Stimulated activated CD8-positive, alpha-beta memory T cell treated with anti-CD3 and anti-CD28 coated beads, Interleukin-12 subunit alpha, Interleukin-12 subunit beta, amount 100 ng/mL, for 24 hours (primary cell): ENCODE results near the gene RNF213.
A peak's percentile ranks its signal among the peaks of the same experiment; 100 is the strongest.
"Not testable (repeated sequence)": the region's sequence is repeated elsewhere in the genome, so short reads cannot be mapped to it uniquely, and the experiment has no call there.

Experiments
- DNase-seq: peaks from one replicate; pipeline ENCODE4 v3.0.0-alpha.2; 2020; ENCODE audit errors: extremely low read depth

The RNF213 gene

GRCh38 chr17:80252871-80253270, 7.8 kb upstream of the RNF213 start:
- no peak for DNase-seq

DNA sequence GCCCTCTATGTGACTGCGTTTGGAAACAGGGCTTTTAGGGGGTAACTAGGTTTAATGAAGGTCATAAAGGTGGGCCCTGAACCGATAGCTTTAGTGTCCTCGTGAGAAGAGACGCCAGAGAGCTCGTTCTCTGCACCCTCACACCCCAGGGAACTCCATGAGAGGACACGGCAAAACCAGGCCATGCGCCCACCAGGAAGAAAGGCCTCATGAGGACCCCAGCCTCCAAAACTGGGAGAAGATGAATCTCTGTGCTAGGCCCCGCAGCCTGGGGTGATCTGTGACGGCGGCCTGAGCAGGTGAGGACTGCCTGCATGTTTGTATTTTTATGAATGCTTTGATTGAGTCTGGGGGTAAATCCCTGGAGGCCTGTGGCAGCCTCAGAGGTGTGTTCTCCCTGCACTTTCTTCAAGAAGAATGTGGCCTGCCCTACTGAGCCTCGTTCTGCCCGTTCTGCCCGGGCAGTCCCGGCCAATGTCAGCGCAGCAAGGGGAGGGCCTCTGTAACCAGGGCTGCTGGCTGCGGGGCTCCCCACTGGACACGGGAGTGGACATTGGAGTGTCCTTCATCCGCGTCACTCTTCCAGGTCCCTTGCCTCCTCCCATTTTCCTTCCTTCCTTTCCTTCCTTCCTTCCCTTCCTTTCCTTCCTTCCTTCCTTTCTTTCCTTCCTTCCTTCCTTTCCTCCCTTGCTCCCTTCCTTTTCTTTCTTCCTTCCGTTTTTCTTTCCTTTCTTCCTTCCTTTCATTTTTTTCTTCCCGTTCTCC, 6.8 kb upstream of the RNF213 start:
- DNase-seq = no peak

DNA sequence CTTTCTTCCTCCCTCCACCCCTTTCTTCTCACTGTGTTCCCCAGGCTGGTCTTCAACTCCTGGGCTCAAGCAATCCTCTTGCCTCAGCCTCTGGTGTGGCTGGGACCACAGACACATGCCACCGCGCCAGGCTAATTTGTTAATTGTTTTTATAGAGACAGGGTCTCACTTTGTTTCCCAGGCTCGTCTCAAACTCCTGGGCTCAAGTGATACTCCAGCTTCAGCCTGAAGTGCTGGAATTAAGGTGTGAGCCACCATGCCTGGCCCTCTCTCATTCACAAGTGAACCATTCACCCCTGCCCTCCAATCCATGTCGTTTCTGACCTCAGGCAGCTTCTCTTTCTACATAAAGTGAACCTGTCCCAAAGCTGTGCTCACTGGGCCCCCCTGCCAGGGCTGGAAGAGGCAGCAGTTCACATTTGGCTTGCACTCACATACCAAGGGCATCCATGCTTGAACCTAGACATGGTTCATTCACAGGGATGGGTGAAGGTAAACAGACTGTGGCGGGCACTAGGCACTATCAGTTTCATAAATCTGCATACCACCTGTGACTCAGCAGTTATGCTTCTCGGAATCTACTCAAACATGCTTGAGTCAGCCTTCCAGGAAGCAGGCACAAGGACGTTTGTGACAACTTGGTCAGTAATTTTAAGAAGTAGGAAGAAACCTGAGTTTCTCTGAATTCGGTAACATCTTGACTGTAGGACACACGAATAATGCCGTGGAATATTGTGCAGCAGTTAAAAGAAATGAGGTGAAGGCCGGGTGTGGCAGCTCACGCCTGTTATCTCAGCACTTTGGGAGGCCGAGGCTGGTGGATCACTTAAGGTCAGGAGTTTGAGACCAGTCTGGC, 6.0 kb upstream of the RNF213 start:
- DNase-seq = no peak

- DNase-seq = no peak
Measured at GRCh38 chr17:80256034-80256350, 4.7 kb upstream of the RNF213 start.

DNA sequence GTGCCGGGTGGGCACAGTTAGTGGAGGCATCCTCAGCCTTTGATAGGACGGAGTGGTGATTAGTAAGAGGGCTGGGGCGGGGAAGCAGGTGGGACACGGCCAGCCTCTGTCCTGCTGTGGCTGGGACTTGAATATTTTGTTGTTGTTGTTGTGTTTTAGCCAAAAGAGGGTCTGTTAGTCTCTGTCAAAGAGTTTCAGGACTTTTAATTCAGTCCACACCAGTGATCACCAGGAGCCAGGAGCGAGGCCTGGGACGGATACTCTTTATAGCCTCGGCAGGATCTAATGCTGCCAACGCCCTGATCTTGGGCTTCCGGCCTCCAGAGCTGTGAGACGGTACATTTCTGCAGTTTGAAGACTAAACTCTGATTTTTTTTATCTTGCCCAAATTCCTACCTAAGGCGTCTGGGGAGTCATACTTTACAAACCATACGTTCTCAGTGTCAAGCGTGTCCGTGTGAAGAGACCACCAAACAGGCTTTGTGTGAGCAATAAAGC, 2.9 kb upstream of the RNF213 start:
- no peak for DNase-seq

DNA sequence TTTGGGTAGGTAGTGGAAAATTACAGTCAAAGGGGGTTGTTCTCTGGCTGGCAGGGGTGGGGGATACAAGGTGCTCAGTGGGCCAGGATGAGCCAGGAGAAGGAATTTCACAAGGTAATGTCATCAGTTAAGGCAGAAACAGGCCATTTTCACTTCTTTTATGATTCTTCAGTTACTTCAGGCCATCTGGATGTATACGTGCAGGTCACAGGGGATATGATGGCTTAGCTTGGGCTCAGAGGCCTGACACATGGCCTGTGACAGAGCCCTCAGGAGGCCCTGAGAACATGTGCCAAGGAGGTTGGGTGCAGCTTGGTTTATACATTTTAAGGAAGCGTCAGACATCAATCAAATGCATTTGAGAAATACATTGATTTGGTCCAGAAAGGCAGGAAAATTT, 2.4 kb upstream of the RNF213 start:
- DNase-seq = not testable (repeated sequence)

DNA sequence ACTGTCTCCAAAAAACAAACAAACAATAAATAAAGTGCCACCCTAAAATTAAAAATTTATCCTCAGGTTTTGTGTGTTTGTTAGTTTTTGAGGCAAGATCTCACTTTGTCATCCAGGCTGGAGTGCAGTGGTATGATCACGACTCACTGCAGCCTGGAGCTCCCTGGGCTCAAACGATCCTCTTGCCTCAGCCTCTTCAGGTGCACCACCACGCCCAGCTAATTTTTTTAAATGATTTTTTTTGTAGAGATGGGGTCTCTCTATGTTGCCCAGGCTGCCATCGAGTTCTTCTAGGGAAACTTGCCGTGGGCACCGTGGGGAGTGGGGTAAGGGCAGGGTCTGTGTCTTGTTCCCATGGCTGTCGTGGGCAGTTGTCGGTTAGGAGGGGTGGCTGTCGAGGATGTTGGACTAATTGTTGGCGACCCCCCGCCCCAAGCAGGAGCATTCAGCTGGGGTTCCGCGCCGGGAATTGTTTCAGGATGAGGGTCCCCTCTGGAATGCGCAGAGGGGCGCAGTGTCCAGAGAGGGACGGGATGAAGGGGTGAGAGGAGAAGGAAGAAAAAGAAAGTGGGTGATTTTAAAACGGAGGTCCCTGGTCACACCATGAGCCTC, 1.1 kb upstream of the RNF213 start:
- no peak for DNase-seq

GRCh38 chr17:80260069-80260535, 550 bp upstream of the RNF213 start:
- DNase-seq = peak; percentile 62

- no peak for DNase-seq
Measured at GRCh38 chr17:80261159-80261894, 675 bp downstream of the RNF213 start.

DNA sequence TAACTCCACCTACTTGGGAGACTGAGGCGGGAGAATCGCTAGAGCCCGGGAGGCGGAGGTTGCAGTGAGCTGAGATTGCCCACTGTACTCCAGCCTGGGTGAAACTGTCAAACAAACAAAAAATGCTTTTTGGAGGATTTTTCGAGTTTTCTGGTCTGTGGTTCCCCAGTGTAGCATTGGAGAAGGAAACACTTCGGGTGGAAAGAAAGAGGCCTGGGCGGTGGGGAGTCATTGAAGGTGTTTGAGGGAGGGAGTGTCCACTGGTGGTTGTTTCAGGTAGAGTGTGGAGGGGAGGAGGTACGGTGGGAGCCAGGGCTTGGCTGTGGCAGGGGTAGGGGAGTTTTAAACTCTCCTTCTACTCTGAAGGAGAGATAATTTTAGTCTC, 1.2 kb downstream of the RNF213 start:
- DNase-seq = no peak

GRCh38 chr17:80262291-80262690, 1.6 kb downstream of the RNF213 start:
- DNase-seq = no peak

- DNase-seq = no peak
Measured at GRCh38 chr17:80262775-80263244, 2.2 kb downstream of the RNF213 start.

DNA sequence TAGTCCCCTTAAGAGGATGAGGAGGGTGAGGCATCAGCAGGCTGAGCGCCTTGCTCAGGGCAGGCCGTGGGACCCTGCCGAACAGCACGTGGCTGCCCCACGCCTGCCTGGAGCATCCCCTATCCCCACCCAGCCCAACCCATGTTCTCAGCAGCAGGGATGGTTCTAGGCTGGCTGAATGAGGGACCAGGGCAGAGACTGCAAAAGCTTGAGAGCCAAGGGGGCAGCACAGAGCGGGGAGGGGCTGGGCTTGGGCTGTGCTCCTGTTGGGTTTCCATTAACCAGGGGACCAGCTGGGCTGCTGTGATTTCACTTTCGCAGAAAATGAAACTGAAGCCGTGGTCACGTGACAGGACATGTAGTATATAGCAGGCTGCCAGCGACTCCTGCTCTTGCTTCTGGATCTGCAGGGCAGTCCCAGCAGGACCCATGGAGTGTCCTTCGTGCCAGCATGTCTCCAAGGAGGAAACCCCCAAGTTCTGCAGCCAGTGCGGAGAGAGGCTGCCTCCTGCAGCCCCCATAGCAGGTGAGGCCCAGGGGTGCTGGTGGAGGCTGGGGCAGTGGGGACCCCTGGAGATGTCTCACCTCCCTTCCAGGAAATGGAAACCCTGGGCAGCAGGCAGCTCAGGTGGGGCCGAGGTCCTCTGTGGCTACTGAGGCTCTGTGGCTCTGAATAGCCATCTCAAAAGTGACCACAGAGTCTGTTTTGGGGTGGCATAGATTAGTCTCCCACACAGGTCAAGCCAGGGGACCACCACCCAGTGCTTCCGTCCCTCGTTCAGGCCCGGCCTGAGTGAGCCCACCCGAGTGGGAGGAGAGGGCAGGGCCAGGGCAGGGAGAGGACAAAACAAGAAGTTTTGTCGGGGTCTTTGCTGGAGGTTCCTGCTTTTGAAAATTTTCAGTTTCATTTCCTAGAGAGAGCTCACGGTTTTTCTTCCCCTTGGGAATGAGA, 2.9 kb downstream of the RNF213 start:
- DNase-seq = peak; percentile 68

- DNase-seq = no peak
Measured at GRCh38 chr17:80264205-80265075, 3.8 kb downstream of the RNF213 start.

GRCh38 chr17:80265205-80266068, 4.8 kb downstream of the RNF213 start:
- DNase-seq = no peak

DNA sequence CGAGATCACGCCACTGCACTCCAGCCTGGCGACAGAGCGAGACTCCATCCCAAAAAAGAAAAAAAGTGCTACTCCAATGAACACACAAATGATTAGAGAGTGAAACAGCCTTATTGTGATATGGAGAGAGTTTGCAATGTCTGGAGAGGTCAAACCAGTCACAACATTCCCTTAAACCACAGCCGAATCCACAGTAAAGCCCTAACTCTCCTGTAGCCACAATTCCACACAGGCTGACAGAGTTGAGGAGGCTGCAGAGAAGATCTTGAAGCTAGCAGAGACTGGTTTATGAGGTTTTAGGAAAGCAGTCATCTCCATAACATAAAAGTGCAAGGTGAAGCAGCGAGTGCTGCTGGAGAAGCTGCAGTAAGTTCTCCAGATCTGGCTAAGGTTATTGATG, 6.7 kb downstream of the RNF213 start:
- no peak for DNase-seq

DNA sequence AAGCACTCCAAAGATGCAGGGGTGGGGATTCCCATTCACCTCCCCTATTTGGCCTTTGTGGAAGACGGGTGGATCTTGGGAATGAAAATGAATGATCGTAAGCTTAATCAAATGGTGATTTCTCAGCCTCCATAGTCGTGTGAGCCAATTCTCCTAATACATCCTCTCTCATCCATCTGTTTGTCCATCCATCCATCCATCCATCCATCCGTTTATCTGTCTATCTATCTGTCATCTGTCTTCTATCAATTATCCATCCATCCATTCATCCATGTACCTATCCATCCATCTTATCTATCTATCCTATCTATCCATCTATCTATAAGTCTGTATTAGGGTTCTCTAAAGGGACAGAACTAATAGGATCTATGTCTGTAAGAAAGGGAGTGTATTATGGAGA, 7.8 kb downstream of the RNF213 start:
- no peak for DNase-seq

GRCh38 chr17:80269405-80269807, 8.8 kb downstream of the RNF213 start:
- no peak for DNase-seq

DNA sequence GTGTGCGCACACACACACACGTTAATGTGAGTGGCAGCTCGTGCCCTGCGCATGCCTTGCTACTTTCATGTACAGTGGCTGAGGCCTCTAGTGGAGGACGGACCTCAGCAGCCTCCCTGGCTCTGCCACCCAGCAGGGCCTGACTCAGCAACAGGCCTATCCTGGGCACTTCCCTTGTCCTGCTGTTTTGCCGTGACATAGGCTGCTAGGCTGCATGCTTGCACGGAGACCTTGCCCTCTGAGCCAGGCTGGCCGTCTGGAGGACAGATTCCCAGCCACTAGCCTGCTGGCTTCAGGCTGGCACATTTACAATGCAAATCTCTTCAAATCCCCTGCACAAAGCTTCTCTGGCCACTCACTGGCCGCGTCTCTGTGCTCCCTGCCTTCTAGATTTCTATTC, 9.5 kb downstream of the RNF213 start:
- no peak for DNase-seq
